Tibial nerve (tissue), 4 donors: ENCODE data around the gene KARS1. TPM values are rescaled to one million over a fixed set of nuclear protein-coding genes. Genes with fewer than 3 reads are reported as not detected.

Experiments
- DNase-seq, 2 donors: peaks; one replicate each; pipeline ENCODE4 v3.0.0-alpha.2; 2019; ENCODE audit warnings: low spot score in 2 of 2
- H3K27ac ChIP-seq, 4 donors: fragments of 200-600 bp; sonication (generic) in 3 of 4; one replicate each; pipeline ENCODE4 v1.5.1; 2017 to 2019; ENCODE audit warnings: mild to moderate bottlenecking in 1 of 4
- H3K27me3 ChIP-seq, 2 donors: fragments of 200-600 bp; sonication (generic) in 1 of 2; one replicate each; pipeline versions ENCODE4 v1.5.1 to v1.6.0; 2017 to 2019
- H3K36me3 ChIP-seq, 3 donors: fragments of 200-600 bp; sonication (generic); one replicate each; pipeline ENCODE4 v1.5.1; 2018 to 2019
- H3K4me1 ChIP-seq, 4 donors: fragments of 200-600 bp; sonication (generic) in 3 of 4; one replicate each; pipeline ENCODE4 v1.5.1; 2017 to 2019
- H3K4me3 ChIP-seq, 4 donors: fragments of 200-600 bp; sonication (generic) in 3 of 4; one replicate each; pipeline ENCODE4 v1.5.1; 2017 to 2019; ENCODE audit warnings: mild to moderate bottlenecking in 1 of 4, moderate library complexity in 1 of 4
- H3K9me3 ChIP-seq, 4 donors: fragments of 200-600 bp; sonication (generic) in 3 of 4; one replicate each; pipeline ENCODE4 v1.5.1; 2017 to 2019
- EP300 ChIP-seq, 2 donors: sonication (generic); formaldehyde crosslinking; IDR thresholded peaks; one replicate each; pipeline ENCODE4 v1.6.1; 2017; ENCODE audit warnings: antibody characterized with exemption in 2 of 2, mild to moderate bottlenecking in 1 of 2
- POLR2A ChIP-seq, 2 donors: fragments of 450-650 bp; IDR thresholded peaks; one replicate each; pipeline ENCODE4 v1.6.1; 2017; ENCODE audit warnings: antibody characterized with exemption in 2 of 2, mild to moderate bottlenecking in 2 of 2, moderate library complexity in 2 of 2
- WGBS, 2 donors: methylation state at CpG; one replicate each; pipeline ENCODE4 v1.1.5; 2018; 5-methylcytosine and 5-hydroxymethylcytosine counted together
- total RNA-seq, 4 donors: library from RNA; depleted of rRNA; stranded (reverse); fragments of >200 nt; gene quantifications; one replicate each; pipeline ENCODE4 v1.1.0, GENCODE V29; 2016
- TF ChIP-seq, protein P1 (sequence below), 5 experiments: fragments of 200-600 bp in 3 of 5; fragments of 450-650 bp in 2 of 5; sonication (generic) in 3 of 5; IDR thresholded peaks; one replicate each; pipeline ENCODE4 v1.5.1; 2016 to 2019; ENCODE audit warnings: antibody characterized with exemption in 5 of 5, mild to moderate bottlenecking in 3 of 5, moderate library complexity in 2 of 5

The KARS1 gene
- total RNA-seq, 4 donors from 2014 or later, result 75.5 to 104 (median 93.5) TPM

DNA sequence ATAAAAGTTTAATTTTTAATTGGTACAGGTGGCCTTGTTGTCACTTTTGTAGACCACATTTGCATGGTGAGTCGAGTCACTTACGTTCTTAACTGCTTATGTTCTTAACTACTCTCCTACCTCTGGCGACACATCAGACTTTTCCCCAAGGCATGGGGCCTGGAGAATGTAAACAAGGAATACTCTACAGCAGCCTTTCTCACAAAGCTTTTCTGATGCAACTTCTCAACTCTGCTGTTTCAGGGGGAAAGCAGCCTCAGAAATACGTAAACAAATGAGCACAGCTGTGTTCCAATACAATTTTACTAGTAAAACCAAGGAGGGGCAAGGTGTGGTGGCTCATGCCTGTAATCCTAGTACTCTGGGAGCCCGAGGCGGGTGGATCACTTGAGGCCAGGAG, 6.9 kb downstream of the KARS1 start:
- 84 to 90% methylated on average over 6 of the region's 6 CpGs for WGBS, 2 donors
- TF ChIP-seq, protein P1, sequence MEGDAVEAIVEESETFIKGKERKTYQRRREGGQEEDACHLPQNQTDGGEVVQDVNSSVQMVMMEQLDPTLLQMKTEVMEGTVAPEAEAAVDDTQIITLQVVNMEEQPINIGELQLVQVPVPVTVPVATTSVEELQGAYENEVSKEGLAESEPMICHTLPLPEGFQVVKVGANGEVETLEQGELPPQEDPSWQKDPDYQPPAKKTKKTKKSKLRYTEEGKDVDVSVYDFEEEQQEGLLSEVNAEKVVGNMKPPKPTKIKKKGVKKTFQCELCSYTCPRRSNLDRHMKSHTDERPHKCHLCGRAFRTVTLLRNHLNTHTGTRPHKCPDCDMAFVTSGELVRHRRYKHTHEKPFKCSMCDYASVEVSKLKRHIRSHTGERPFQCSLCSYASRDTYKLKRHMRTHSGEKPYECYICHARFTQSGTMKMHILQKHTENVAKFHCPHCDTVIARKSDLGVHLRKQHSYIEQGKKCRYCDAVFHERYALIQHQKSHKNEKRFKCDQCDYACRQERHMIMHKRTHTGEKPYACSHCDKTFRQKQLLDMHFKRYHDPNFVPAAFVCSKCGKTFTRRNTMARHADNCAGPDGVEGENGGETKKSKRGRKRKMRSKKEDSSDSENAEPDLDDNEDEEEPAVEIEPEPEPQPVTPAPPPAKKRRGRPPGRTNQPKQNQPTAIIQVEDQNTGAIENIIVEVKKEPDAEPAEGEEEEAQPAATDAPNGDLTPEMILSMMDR (IDR thresholded peaks at IDR 0.05), result no peak
- no peak for TF ChIP-seq POLR2A (IDR thresholded peaks at IDR 0.05)
- TF ChIP-seq EP300 (IDR thresholded peaks at IDR 0.05), result no peak

DNA sequence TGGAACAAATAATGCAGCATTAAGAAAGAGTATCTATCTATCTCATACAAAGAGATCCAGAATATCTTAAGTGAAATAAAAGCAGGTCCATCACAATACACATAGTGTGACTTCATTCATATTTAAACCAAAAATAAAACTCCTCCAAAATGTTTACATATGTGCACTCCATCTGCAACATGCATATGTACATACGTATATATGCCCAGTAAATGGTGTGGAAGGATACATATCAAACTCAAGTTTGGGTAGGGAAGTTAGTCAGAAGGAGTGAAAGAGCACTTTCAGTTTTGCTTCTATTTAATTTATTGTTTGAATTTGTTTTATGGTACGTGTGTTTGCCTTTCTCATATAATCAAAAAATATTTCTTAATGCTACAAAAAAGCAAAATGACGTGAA, 12.4 kb downstream of the KARS1 start:
- Histone ChIP-seq H3K27me3 (no peaks in the 10 kb centered on the region), H3K9me3 (no peaks in the 10 kb centered on the region), H3K4me3 (no peak overlapping the region), H3K27ac (no peak overlapping the region), H3K4me1 (no peaks in the 10 kb centered on the region), H3K36me3 (peaks cover 9 to 100% (median 39%) of the 10 kb centered on the region in 3 donors)
- no peak for DNase-seq
- 87 to 89% methylated on average over 3 of the region's 3 CpGs for WGBS, 2 donors
- TF ChIP-seq EP300 (IDR thresholded peaks at IDR 0.05) (no peak), POLR2A (IDR thresholded peaks at IDR 0.05) (no peak)
- TF ChIP-seq, protein P1 (IDR thresholded peaks at IDR 0.05), result no peak

More for the DNA sequence above, 6.9 kb downstream of the KARS1 start:
- no peak overlapping the region for H3K27ac ChIP-seq
- peaks cover 0 to 29% (median 7%) of the 10 kb centered on the region in 4 donors for H3K4me1 ChIP-seq
- H3K9me3 ChIP-seq, result no peaks in the 10 kb centered on the region
- peaks cover 3 to 94% (median 22%) of the 10 kb centered on the region in 3 donors for H3K36me3 ChIP-seq
- no peak overlapping the region for H3K4me3 ChIP-seq
- H3K27me3 ChIP-seq, result no peaks in the 10 kb centered on the region
- no peak for DNase-seq

DNA sequence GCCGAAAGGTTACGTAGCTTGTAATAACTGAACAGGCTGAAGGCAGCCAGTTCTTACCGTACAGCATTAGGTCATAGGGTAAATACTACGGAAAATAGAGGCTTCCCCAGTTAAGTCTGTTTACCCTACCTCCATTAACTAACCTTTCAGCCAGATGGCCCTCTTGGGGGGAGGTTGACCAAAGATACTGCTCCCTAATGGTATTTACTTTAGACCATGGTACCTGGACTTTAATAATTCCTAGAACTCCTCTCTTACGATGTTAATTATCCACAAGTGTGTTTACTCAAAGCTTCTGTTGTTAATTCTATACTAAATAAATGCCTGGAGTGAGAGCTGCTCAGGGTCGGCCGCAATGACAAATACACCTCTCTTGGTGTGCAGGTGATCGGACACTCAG, 14.6 kb downstream of the KARS1 start:
- DNase-seq, result no peak
- Histone ChIP-seq H3K4me3 (no peak overlapping the region), H3K4me1 (no peaks in the 10 kb centered on the region), H3K27me3 (no peaks in the 10 kb centered on the region), H3K36me3 (peaks cover 9 to 100% (median 41%) of the 10 kb centered on the region in 3 donors), H3K9me3 (no peaks in the 10 kb centered on the region), H3K27ac (no peak overlapping the region)
- 88 to 91% methylated on average over 8 of the region's 8 CpGs for WGBS, 2 donors
- no peak for TF ChIP-seq POLR2A (IDR thresholded peaks at IDR 0.05)
- TF ChIP-seq, protein P1 (IDR thresholded peaks at IDR 0.05), result no peak
- TF ChIP-seq EP300 (IDR thresholded peaks at IDR 0.05), result no peak

DNA sequence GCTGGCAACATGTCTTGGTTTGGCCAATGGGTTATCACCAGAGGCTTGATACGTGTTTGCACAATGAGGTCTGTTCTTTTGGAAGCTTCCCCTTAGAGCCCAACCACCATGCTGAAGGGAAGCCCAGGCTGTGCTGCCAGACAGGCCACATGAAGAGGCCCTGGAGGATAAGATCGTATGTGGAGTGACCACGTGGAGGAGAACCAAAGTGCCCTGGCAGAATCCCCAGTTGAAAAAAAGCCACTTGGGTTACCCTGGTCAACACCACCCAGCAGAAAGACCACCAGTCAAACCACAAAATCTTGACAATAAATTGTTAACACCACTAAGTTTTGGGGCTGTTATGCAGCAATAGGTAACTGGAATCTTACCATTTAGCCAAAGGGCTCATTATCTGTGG, 17.4 kb downstream of the KARS1 start:
- Histone ChIP-seq H3K36me3 (peaks cover 4 to 100% (median 35%) of the 10 kb centered on the region in 3 donors), H3K4me1 (no peaks in the 10 kb centered on the region)
- no peak for TF ChIP-seq EP300 (IDR thresholded peaks at IDR 0.05)
- TF ChIP-seq, protein P1 (IDR thresholded peaks at IDR 0.05), result no peak

DNA sequence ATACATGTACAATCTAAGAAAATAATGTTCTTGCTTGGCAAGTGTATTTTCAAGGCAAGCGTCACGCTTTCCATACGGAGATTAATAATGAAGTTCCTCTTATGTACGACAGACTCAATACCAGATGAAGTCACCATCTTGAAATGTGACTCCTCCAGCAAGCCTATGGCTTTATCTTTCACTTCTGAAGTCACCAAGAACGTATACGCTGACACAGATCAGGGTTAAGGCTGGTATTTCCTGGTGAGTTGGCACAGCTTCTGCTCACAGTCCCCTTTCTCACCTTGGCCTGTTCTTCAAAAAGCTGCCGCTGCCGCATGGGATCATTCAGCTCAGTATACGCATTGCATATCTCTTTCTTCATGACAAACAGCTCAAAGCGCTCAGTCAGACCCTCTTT, 18.3 kb downstream of the KARS1 start:
- H3K36me3 ChIP-seq, result peaks cover 4 to 91% (median 35%) of the 10 kb centered on the region in 3 donors

More for the DNA sequence above, 17.4 kb downstream of the KARS1 start:
- Histone ChIP-seq H3K27me3 (no peaks in the 10 kb centered on the region), H3K4me3 (no peak overlapping the region), H3K27ac (no peak overlapping the region), H3K9me3 (no peaks in the 10 kb centered on the region)
- DNase-seq, result no peak
- WGBS, 2 donors, result 70 to 72% methylated on average over 3 of the region's 3 CpGs

More for the DNA sequence above, 18.3 kb downstream of the KARS1 start:
- 87 to 91% methylated on average over 10 of the region's 10 CpGs for WGBS, 2 donors
- Histone ChIP-seq H3K27ac (no peak overlapping the region), H3K4me3 (no peak overlapping the region), H3K9me3 (no peaks in the 10 kb centered on the region), H3K4me1 (no peaks in the 10 kb centered on the region), H3K27me3 (no peaks in the 10 kb centered on the region)
- TF ChIP-seq, protein P1 (IDR thresholded peaks at IDR 0.05), result no peak
- TF ChIP-seq POLR2A (IDR thresholded peaks at IDR 0.05) (no peak), EP300 (IDR thresholded peaks at IDR 0.05) (no peak)
- DNase-seq, result no peak
